ENCODE results near the gene THSD7A.

GRCh38 chr7:11529382-11529781 is 302.6 kb downstream of the THSD7A start:
- TF ChIP-seq, protein P1, sequence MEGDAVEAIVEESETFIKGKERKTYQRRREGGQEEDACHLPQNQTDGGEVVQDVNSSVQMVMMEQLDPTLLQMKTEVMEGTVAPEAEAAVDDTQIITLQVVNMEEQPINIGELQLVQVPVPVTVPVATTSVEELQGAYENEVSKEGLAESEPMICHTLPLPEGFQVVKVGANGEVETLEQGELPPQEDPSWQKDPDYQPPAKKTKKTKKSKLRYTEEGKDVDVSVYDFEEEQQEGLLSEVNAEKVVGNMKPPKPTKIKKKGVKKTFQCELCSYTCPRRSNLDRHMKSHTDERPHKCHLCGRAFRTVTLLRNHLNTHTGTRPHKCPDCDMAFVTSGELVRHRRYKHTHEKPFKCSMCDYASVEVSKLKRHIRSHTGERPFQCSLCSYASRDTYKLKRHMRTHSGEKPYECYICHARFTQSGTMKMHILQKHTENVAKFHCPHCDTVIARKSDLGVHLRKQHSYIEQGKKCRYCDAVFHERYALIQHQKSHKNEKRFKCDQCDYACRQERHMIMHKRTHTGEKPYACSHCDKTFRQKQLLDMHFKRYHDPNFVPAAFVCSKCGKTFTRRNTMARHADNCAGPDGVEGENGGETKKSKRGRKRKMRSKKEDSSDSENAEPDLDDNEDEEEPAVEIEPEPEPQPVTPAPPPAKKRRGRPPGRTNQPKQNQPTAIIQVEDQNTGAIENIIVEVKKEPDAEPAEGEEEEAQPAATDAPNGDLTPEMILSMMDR (conservative IDR thresholded peaks at IDR 0.05) = no peak
- no peak for TF ChIP-seq ZFX (IDR thresholded peaks at IDR 0.05)

All from C4-2B (cell line).